Measurements from ENCODE around the gene BCAS3. TPM values are rescaled to one million over a fixed set of nuclear protein-coding genes. Genes with fewer than 3 reads are reported as not detected.
A peak's percentile ranks its signal among the peaks of the same experiment; 100 is the strongest.

Gene BCAS3
- total RNA-seq, 1 donor from 2014 or later = 75.9 TPM

GRCh38 chr17:61408151-61409041, 730.7 kb downstream of the BCAS3 start:
- intact Hi-C loops (cut with DNase I) = loop anchor here (5.0 kb wide), 1 partner anchor 406 kb away; no protein-coding TSS in a partner anchor
- Histone ChIP-seq H3K36me3 (peaks cover 12 to 24% of the 10 kb centered on the region in 2 donors), H3K9me3 (no peaks in the 10 kb centered on the region), H3K27ac (peak overlapping the region; percentile 83 to 96), H3K4me1 (peaks cover 0 to 31% of the 10 kb centered on the region in 2 donors), H3K27me3 (no peaks in the 10 kb centered on the region), H3K4me3 (peak overlapping the region; percentile 78 to 80)
- peak; percentile 8 to 60 for DNase-seq (ENCODE audit: low spot score in 2 of 2)
- no peak for TF ChIP-seq CTCF (IDR thresholded peaks at IDR 0.05)

GRCh38 chr17:61409301-61410112, 731.9 kb downstream of the BCAS3 start:
- Histone ChIP-seq H3K4me1 (peaks cover 0 to 33% of the 10 kb centered on the region in 2 donors), H3K9me3 (no peaks in the 10 kb centered on the region), H3K27me3 (no peaks in the 10 kb centered on the region), H3K27ac (peak overlapping the region; percentile 94 to 96), H3K4me3 (peak overlapping the region; percentile 78 to 80), H3K36me3 (peaks cover 6 to 14% of the 10 kb centered on the region in 2 donors)
- peak; percentile 7 to 83 for DNase-seq (ENCODE audit: low spot score in 2 of 2)
- TF ChIP-seq CTCF (IDR thresholded peaks at IDR 0.05) = peak; percentile 34 to 68 (median 46)
- intact Hi-C loops (cut with DNase I) = loop anchor here (5.0 to 10.0 kb wide), 5 partner anchors 407 to 1017 kb away; partner anchors contain the start of genes APPBP2, PPM1D and USP32

GRCh38 chr17:61410141-61411010, 732.7 kb downstream of the BCAS3 start:
- peak; percentile 58 to 67 (median 65) for TF ChIP-seq CTCF (IDR thresholded peaks at IDR 0.05)
- Histone ChIP-seq H3K27ac (peak overlapping the region; percentile 94 to 96), H3K27me3 (no peaks in the 10 kb centered on the region), H3K9me3 (no peaks in the 10 kb centered on the region), H3K36me3 (peaks cover 1 to 5% of the 10 kb centered on the region in 2 donors), H3K4me3 (peak overlapping the region; percentile 78 to 80), H3K4me1 (peaks cover 0 to 27% of the 10 kb centered on the region in 2 donors)
- DNase-seq (ENCODE audit: low spot score in 2 of 2) = peak; percentile 13 to 88
- intact Hi-C loops (cut with DNase I) = loop anchor here (1.0 to 10.0 kb wide), 5 partner anchors 508 to 1018 kb away; partner anchors contain the start of genes APPBP2, BCAS3, PPM1D and USP32

- Histone ChIP-seq H3K4me3 (peak overlapping the region; percentile 78 to 80), H3K4me1 (peaks cover 0 to 27% of the 10 kb centered on the region in 2 donors), H3K9me3 (no peaks in the 10 kb centered on the region), H3K36me3 (no peaks in the 10 kb centered on the region), H3K27ac (peak overlapping the region; percentile 94 to 96), H3K27me3 (no peaks in the 10 kb centered on the region)
- TF ChIP-seq CTCF (IDR thresholded peaks at IDR 0.05) = no peak
- intact Hi-C loops (cut with DNase I) = loop anchor here (1.0 to 10.0 kb wide), 5 partner anchors 509 to 1019 kb away; partner anchors contain the start of genes APPBP2, BCAS3, PPM1D and USP32
- DNase-seq (ENCODE audit: low spot score in 2 of 2) = no peak
These were observed 733.3 kb downstream of the BCAS3 start for GRCh38 chr17:61411011-61411260.
